ENCODE results near the gene ROBO1. TPM values are rescaled to one million over a fixed set of nuclear protein-coding genes. Genes with fewer than 3 reads are reported as not detected.

Gene ROBO1
- total RNA-seq, 1 experiment from 2014 or later: 32.2 TPM

- ChIA-PET CTCF (interaction anchor here (0.6 to 2.3 kb wide), 14 partner anchors 10 to 1722 kb away, joined by 3 to 8 read pairs (median 4); no protein-coding TSS in a partner anchor), POLR2A (interaction anchor here (0.9 kb wide), 1 partner anchor 1156 kb away, joined by 3 read pairs; no protein-coding TSS in a partner anchor)
- Mint-ChIP-seq H3K36me3 (ENCODE audit: insufficient read depth, unreplicated experiment) (no peaks in the 10 kb centered on the region), H3K27me3 (ENCODE audit: insufficient read depth, unreplicated experiment) (peaks cover 79% of the 10 kb centered on the region), H3K4me3 (ENCODE audit: unreplicated experiment) (no peak overlapping the region), H3K4me1 (ENCODE audit: insufficient read depth, unreplicated experiment) (no peaks in the 10 kb centered on the region), H3K9me3 (ENCODE audit: unreplicated experiment) (no peaks in the 10 kb centered on the region), H3K27ac (ENCODE audit: low read depth, unreplicated experiment) (no peak overlapping the region)
- TF ChIP-seq, protein P1, sequence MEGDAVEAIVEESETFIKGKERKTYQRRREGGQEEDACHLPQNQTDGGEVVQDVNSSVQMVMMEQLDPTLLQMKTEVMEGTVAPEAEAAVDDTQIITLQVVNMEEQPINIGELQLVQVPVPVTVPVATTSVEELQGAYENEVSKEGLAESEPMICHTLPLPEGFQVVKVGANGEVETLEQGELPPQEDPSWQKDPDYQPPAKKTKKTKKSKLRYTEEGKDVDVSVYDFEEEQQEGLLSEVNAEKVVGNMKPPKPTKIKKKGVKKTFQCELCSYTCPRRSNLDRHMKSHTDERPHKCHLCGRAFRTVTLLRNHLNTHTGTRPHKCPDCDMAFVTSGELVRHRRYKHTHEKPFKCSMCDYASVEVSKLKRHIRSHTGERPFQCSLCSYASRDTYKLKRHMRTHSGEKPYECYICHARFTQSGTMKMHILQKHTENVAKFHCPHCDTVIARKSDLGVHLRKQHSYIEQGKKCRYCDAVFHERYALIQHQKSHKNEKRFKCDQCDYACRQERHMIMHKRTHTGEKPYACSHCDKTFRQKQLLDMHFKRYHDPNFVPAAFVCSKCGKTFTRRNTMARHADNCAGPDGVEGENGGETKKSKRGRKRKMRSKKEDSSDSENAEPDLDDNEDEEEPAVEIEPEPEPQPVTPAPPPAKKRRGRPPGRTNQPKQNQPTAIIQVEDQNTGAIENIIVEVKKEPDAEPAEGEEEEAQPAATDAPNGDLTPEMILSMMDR (IDR thresholded peaks at IDR 0.05; ENCODE audit: unreplicated experiment): peak; percentile 54
- peak; percentile 63 for DNase-seq (ENCODE audit: unreplicated experiment)
- BruUV-seq (replicated peaks): no TSS peak
- intact Hi-C loops (cut with micrococcal nuclease): loop anchor here (1.0 to 10.0 kb wide), 4 partner anchors 63 to 1816 kb away; no protein-coding TSS in a partner anchor
Observed at GRCh38 chr3:79521221-79521848, 246.5 kb downstream of the ROBO1 start.

- DNase-seq (ENCODE audit: unreplicated experiment): peak; percentile 55
- intact Hi-C loops (cut with micrococcal nuclease): no loop called here
- Mint-ChIP-seq H3K27me3 (ENCODE audit: insufficient read depth, unreplicated experiment) (peaks cover 81% of the 10 kb centered on the region), H3K9me3 (ENCODE audit: unreplicated experiment) (no peaks in the 10 kb centered on the region), H3K4me1 (ENCODE audit: insufficient read depth, unreplicated experiment) (no peaks in the 10 kb centered on the region), H3K4me3 (ENCODE audit: unreplicated experiment) (no peak overlapping the region), H3K36me3 (ENCODE audit: insufficient read depth, unreplicated experiment) (no peaks in the 10 kb centered on the region), H3K27ac (ENCODE audit: low read depth, unreplicated experiment) (no peak overlapping the region)
- TF ChIP-seq, protein P1 (IDR thresholded peaks at IDR 0.05; ENCODE audit: unreplicated experiment): peak; percentile 54
- POLR2A ChIA-PET: interaction anchor here (0.6 kb wide), 1 partner anchor 10 kb away, joined by 4 read pairs; no protein-coding TSS in a partner anchor
- CTCF ChIA-PET: interaction anchor here (0.5 to 3.1 kb wide), 29 partner anchors 9 to 1730 kb away, joined by 3 to 15 read pairs (median 4); no protein-coding TSS in a partner anchor
- BruUV-seq (replicated peaks): no TSS peak
Observed at GRCh38 chr3:79517766-79518413, 249.9 kb downstream of the ROBO1 start.

GRCh38 chr3:79516795-79517194, 251.0 kb downstream of the ROBO1 start:
- no peaks in the 10 kb centered on the region for H3K4me1 Mint-ChIP-seq (ENCODE audit: insufficient read depth, unreplicated experiment)
- CTCF ChIA-PET: no interaction called here

DNA sequence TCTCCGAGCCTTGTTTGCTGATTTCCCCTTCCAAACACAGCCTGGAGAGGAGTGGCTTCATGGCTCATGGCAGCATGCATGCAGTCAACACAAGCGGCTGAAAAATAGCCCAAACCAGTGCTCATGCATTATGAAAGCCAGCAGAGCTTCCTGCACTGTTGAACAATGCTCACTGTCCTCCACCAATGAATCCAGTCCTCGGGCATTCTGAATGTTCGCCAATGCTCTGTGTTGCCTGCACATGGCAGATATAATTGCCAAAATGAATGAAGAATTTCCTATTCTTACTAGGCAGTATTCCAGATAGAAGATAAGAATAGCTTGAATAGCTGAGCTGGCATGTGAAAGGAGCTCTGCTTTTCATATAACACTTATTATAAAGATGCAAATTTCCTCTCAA, 252.7 kb downstream of the ROBO1 start:
- Mint-ChIP-seq H3K36me3 (ENCODE audit: insufficient read depth, unreplicated experiment) (no peaks in the 10 kb centered on the region), H3K4me3 (ENCODE audit: unreplicated experiment) (no peak overlapping the region), H3K27me3 (ENCODE audit: insufficient read depth, unreplicated experiment) (peaks cover 82% of the 10 kb centered on the region), H3K4me1 (ENCODE audit: insufficient read depth, unreplicated experiment) (no peaks in the 10 kb centered on the region), H3K27ac (ENCODE audit: low read depth, unreplicated experiment) (no peak overlapping the region), H3K9me3 (ENCODE audit: unreplicated experiment) (no peaks in the 10 kb centered on the region)
- intact Hi-C loops (cut with micrococcal nuclease): no loop called here
- ChIA-PET CTCF (interaction anchor here (0.6 to 1.2 kb wide), 3 partner anchors 12 to 1162 kb away, joined by 3 read pairs; no protein-coding TSS in a partner anchor), POLR2A (no interaction called here)
- no peak for DNase-seq (ENCODE audit: unreplicated experiment)
- TF ChIP-seq, protein P1 (IDR thresholded peaks at IDR 0.05; ENCODE audit: unreplicated experiment): no peak
- BruUV-seq (replicated peaks): no TSS peak

More at GRCh38 chr3:79516795-79517194, 251.0 kb downstream of the ROBO1 start:
- Mint-ChIP-seq H3K27me3 (ENCODE audit: insufficient read depth, unreplicated experiment) (peaks cover 81% of the 10 kb centered on the region), H3K36me3 (ENCODE audit: insufficient read depth, unreplicated experiment) (no peaks in the 10 kb centered on the region), H3K9me3 (ENCODE audit: unreplicated experiment) (no peaks in the 10 kb centered on the region), H3K4me3 (ENCODE audit: unreplicated experiment) (no peak overlapping the region), H3K27ac (ENCODE audit: low read depth, unreplicated experiment) (no peak overlapping the region)
- TF ChIP-seq, protein P1 (IDR thresholded peaks at IDR 0.05; ENCODE audit: unreplicated experiment): no peak
- intact Hi-C loops (cut with micrococcal nuclease): no loop called here
- no peak for DNase-seq (ENCODE audit: unreplicated experiment)
- BruUV-seq (replicated peaks): no TSS peak
- POLR2A ChIA-PET: no interaction called here

Data from MCF 10A (cell line).